HepG2 (cell line): ENCODE results near the gene CYP4F22. TPM values are rescaled to one million over a fixed set of nuclear protein-coding genes. Genes with fewer than 3 reads are reported as not detected.

Experiments used
- ARNTL ChIP-seq: sonication (generic); formaldehyde crosslinking; IDR thresholded peaks from 2 replicates; pipeline ENCODE4 v1.4.0; 2020; ENCODE audit warnings: mild to moderate bottlenecking, missing genetic modification reagents
- CREB1 ChIP-seq, 2 experiments: fragments of 450-650 bp in 1 of 2; IDR thresholded peaks; 2 replicates each; pipeline ENCODE4 v1.6.1; 2016 to 2017; ENCODE audit warnings: control low read depth in 1 of 2, mild to moderate bottlenecking in 1 of 2, missing compliant biosample characterization in 1 of 2, missing genetic modification characterization in 1 of 2
- ELF1 ChIP-seq: sonication (generic); formaldehyde crosslinking; IDR thresholded peaks from 2 replicates; pipeline ENCODE4 v1.4.0; 2020; ENCODE audit warnings: missing genetic modification reagents
- EP300 ChIP-seq, 3 experiments: sonication (generic) in 1 of 3; formaldehyde crosslinking in 1 of 3; IDR thresholded peaks; 2 replicates each; pipeline versions ENCODE4 v1.5.1 to v1.6.1; 2011 to 2020; ENCODE audit warnings: low read depth in 2 of 3, low read length in 2 of 3, borderline replicate concordance in 1 of 3, improper control_type of control experiment in 1 of 3, mild to moderate bottlenecking in 1 of 3, missing genetic modification reagents in 1 of 3, moderate library complexity in 1 of 3
- FLYWCH1 ChIP-seq: sonication (generic); formaldehyde crosslinking; IDR thresholded peaks from 2 replicates; pipeline ENCODE4 v1.8.1; 2023; ENCODE audit warnings: mild to moderate bottlenecking, missing genetic modification reagents
- HNRNPL ChIP-seq: fragments of 200-400 bp; formaldehyde crosslinking; IDR thresholded peaks from 2 replicates; pipeline ENCODE4 v1.6.1; 2017; ENCODE audit warnings: mild to moderate bottlenecking, low read depth, low read length
- IKZF5 ChIP-seq: IDR thresholded peaks from 2 replicates; pipeline ENCODE4 v1.6.1; 2018; ENCODE audit warnings: missing genetic modification reagents, mild to moderate bottlenecking, missing compliant biosample characterization
- LCORL ChIP-seq, 2 experiments: fragments of 450-650 bp in 1 of 2; sonication (generic) in 1 of 2; formaldehyde crosslinking in 1 of 2; IDR thresholded peaks; 2 replicates each; pipeline versions ENCODE4 v1.5.0 to v1.6.1; 2017 to 2020; ENCODE audit warnings: antibody characterized with exemption in 1 of 2, missing genetic modification reagents in 1 of 2
- MTA1 ChIP-seq: sonication (generic); formaldehyde crosslinking; IDR thresholded peaks from 2 replicates; pipeline ENCODE4 v1.4.0; 2020; ENCODE audit warnings: missing genetic modification reagents, mild to moderate bottlenecking, borderline replicate concordance
- MXD4 ChIP-seq: IDR thresholded peaks from 2 replicates; pipeline ENCODE4 v1.6.1; 2016; ENCODE audit warnings: mild to moderate bottlenecking, missing biosample characterization, missing genetic modification reagents
- PBX2 ChIP-seq: IDR thresholded peaks from 2 replicates; pipeline ENCODE4 v1.6.1; 2016; ENCODE audit warnings: control low read depth
- SKI ChIP-seq: fragments of 450-650 bp; IDR thresholded peaks from one replicate; pipeline ENCODE4 v1.6.1; 2018; ENCODE audit warnings: mild to moderate bottlenecking; ENCODE audit not compliant: partially characterized antibody
- TAF1 ChIP-seq: sonication (generic); formaldehyde crosslinking; IDR thresholded peaks from 2 replicates; pipeline ENCODE4 v1.4.0; 2020; ENCODE audit warnings: missing genetic modification reagents
- TBL1XR1 ChIP-seq: fragments of 150-350 bp; IDR thresholded peaks from 2 replicates; pipeline ENCODE4 v1.6.1; 2014; ENCODE audit warnings: borderline replicate concordance, low read length; ENCODE audit not compliant: partially characterized antibody
- TSC22D2 ChIP-seq: sonication (generic); formaldehyde crosslinking; IDR thresholded peaks from 2 replicates; pipeline ENCODE4 v1.5.1; 2020; ENCODE audit warnings: missing genetic modification reagents, mild to moderate bottlenecking, borderline replicate concordance
- YEATS4 ChIP-seq: sonication (generic); formaldehyde crosslinking; IDR thresholded peaks from 2 replicates; pipeline ENCODE4 v1.4.0; 2020; ENCODE audit warnings: missing genetic modification reagents, borderline replicate concordance
- ZBTB10 ChIP-seq: sonication (generic); formaldehyde crosslinking; IDR thresholded peaks from 2 replicates; pipeline ENCODE4 v1.4.0; 2020; ENCODE audit warnings: missing genetic modification reagents, borderline replicate concordance
- ZFP90 ChIP-seq: sonication (generic); formaldehyde crosslinking; IDR thresholded peaks from 2 replicates; pipeline ENCODE4 v1.8.0; 2022; ENCODE audit warnings: missing genetic modification reagents, mild to moderate bottlenecking, inconsistent platforms, borderline replicate concordance
- ZKSCAN5 ChIP-seq: sonication (generic); formaldehyde crosslinking; IDR thresholded peaks from 2 replicates; pipeline ENCODE4 v1.5.1; 2020; ENCODE audit warnings: mild to moderate bottlenecking, missing genetic modification reagents
- ZNF367 ChIP-seq: sonication (generic); formaldehyde crosslinking; IDR thresholded peaks from 2 replicates; pipeline ENCODE4 v1.4.0; 2020; ENCODE audit warnings: missing genetic modification reagents, borderline replicate concordance
- ZNF431 ChIP-seq: sonication (generic); formaldehyde crosslinking; IDR thresholded peaks from 2 replicates; pipeline ENCODE4 v1.9.0; 2022; ENCODE audit warnings: missing genetic modification reagents, low read depth, mild to moderate bottlenecking, borderline replicate concordance
- ZNF776 ChIP-seq: sonication (generic); formaldehyde crosslinking; IDR thresholded peaks from 2 replicates; pipeline ENCODE4 v1.4.0; 2020; ENCODE audit warnings: mild to moderate bottlenecking, missing genetic modification reagents
- ZNF790 ChIP-seq: sonication (generic); formaldehyde crosslinking; IDR thresholded peaks from 2 replicates; pipeline ENCODE4 v1.8.0; 2022; ENCODE audit warnings: missing genetic modification reagents, mild to moderate bottlenecking, borderline replicate concordance
- polyA plus RNA-seq, 8 experiments: library from polyadenylated mRNA; depleted of rRNA in 3 of 8; stranded (reverse) in 7 of 8; unstranded in 1 of 8; fragments of >200 nt; fragmentation: Illumina TruSeq in 4 of 8; extraction: Trizol in 4 of 8; gene quantifications; 2 replicates each; pipeline versions ENCODE4 v1.2.1 to v1.2.3, GENCODE V29; 2011 to 2016; ENCODE audit warnings: low read depth in 4 of 8, missing spikeins in 1 of 8, mixed read lengths in 1 of 8; ENCODE audit not compliant: insufficient read depth in 1 of 8
- total RNA-seq, 5 experiments: library from RNA; depleted of rRNA; stranded (reverse); fragments of >200 nt; fragmentation: Illumina TruSeq; extraction: Trizol; gene quantifications; 2 replicates each; pipeline ENCODE4 v1.2.3, GENCODE V29; 2016; ENCODE audit warnings: low read depth in 1 of 5

CYP4F22 gene
- total and polyA plus RNA-seq, 2 of the 13 experiments (the other 11 are each of a cell fraction or from before 2014, with no cell fraction given): 0.05 TPM; not detected in 1

- TF ChIP-seq ZNF367 (CRISPR knock-in tag): no peak
- no peak for TF ChIP-seq TSC22D2
- TF ChIP-seq ZNF431 (CRISPR knock-in tag): no peak
- TF ChIP-seq LCORL (IDR thresholded peaks at IDR 0.05): no peak
- TF ChIP-seq LCORL (CRISPR knock-in tag; IDR thresholded peaks at IDR 0.05): peak; percentile 66; the same call in 1 of the 2 replicates
- TF ChIP-seq ZFP90 (CRISPR knock-in tag): peak; percentile 64; the same call in 1 of the 2 replicates
- peak in 1 of 2 experiments; percentile 34; a peak in 1 of 4 replicates for TF ChIP-seq EP300 (IDR thresholded peaks at IDR 0.05; ENCODE audit: low read depth in 2 of 2, low read length in 2 of 2)
- TF ChIP-seq EP300 (CRISPR knock-in tag; IDR thresholded peaks at IDR 0.05; ENCODE audit: borderline replicate concordance): no peak
- 0 out of 2 replicates have a peak, but pooled peaks have one; percentile 17 for TF ChIP-seq IKZF5 (CRISPR knock-in tag)
- no peak for TF ChIP-seq ZNF790
- no peak for TF ChIP-seq TBL1XR1
- 0 out of 2 replicates have a peak, but pooled peaks have one; percentile 28 for TF ChIP-seq ARNTL (CRISPR knock-in tag)
- TF ChIP-seq FLYWCH1 (CRISPR knock-in tag): no peak
- TF ChIP-seq SKI: peak; percentile 37
- TF ChIP-seq CREB1 (IDR thresholded peaks at IDR 0.05): no peak
- TF ChIP-seq CREB1 (CRISPR knock-in tag; IDR thresholded peaks at IDR 0.05): no peak
- no peak for TF ChIP-seq MXD4 (CRISPR knock-in tag)
- peak; percentile 56; the same call in 1 of the 2 replicates for TF ChIP-seq YEATS4 (CRISPR knock-in tag)
- peak; percentile 50; the same call in 1 of the 2 replicates for TF ChIP-seq ZBTB10
- peak; percentile 63; the same call in 1 of the 2 replicates for TF ChIP-seq HNRNPL
- 0 out of 2 replicates have a peak, but pooled peaks have one; percentile 53 for TF ChIP-seq ZNF776 (CRISPR knock-in tag)
- no peak for TF ChIP-seq ZKSCAN5 (CRISPR knock-in tag)
- no peak for TF ChIP-seq TAF1
- no peak for TF ChIP-seq ELF1 (CRISPR knock-in tag)
- TF ChIP-seq PBX2: no peak
- TF ChIP-seq MTA1 (CRISPR knock-in tag): peak; percentile 88
Observed at GRCh38 chr19:15479391-15480345, 28.7 kb upstream of the CYP4F22 start, which contains the start of gene PGLYRP2 (continued).
